Measurements from ENCODE around the gene NSMCE1.

DNA sequence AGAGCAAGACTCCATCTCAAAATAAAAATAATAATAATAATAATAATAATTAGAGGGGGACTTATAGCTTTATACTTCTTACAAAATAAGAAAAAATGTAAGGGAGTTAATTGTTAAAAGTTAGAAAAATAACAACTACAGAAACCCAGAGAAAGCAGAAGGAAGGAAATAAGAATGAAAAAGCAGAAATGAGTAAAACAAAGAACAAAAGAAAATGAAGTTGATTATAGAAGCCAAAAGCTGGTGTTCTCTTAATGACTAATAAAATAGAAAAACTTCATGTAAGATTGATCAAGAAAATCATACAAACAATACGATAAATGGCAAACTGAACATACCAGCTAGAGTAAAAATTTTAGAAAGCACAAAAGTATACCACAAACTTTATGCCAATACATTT lies 6.8 kb upstream of the NSMCE1 start:
- TF ChIP-seq TOX (CRISPR knock-in tag; IDR thresholded peaks at IDR 0.05; ENCODE audit: borderline replicate concordance): no peak
- TF ChIP-seq, protein P1, sequence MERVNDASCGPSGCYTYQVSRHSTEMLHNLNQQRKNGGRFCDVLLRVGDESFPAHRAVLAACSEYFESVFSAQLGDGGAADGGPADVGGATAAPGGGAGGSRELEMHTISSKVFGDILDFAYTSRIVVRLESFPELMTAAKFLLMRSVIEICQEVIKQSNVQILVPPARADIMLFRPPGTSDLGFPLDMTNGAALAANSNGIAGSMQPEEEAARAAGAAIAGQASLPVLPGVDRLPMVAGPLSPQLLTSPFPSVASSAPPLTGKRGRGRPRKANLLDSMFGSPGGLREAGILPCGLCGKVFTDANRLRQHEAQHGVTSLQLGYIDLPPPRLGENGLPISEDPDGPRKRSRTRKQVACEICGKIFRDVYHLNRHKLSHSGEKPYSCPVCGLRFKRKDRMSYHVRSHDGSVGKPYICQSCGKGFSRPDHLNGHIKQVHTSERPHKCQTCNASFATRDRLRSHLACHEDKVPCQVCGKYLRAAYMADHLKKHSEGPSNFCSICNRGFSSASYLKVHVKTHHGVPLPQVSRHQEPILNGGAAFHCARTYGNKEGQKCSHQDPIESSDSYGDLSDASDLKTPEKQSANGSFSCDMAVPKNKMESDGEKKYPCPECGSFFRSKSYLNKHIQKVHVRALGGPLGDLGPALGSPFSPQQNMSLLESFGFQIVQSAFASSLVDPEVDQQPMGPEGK (CRISPR knock-in tag; IDR thresholded peaks at IDR 0.05; ENCODE audit: borderline replicate concordance): no peak
- TF ChIP-seq, protein P2, sequence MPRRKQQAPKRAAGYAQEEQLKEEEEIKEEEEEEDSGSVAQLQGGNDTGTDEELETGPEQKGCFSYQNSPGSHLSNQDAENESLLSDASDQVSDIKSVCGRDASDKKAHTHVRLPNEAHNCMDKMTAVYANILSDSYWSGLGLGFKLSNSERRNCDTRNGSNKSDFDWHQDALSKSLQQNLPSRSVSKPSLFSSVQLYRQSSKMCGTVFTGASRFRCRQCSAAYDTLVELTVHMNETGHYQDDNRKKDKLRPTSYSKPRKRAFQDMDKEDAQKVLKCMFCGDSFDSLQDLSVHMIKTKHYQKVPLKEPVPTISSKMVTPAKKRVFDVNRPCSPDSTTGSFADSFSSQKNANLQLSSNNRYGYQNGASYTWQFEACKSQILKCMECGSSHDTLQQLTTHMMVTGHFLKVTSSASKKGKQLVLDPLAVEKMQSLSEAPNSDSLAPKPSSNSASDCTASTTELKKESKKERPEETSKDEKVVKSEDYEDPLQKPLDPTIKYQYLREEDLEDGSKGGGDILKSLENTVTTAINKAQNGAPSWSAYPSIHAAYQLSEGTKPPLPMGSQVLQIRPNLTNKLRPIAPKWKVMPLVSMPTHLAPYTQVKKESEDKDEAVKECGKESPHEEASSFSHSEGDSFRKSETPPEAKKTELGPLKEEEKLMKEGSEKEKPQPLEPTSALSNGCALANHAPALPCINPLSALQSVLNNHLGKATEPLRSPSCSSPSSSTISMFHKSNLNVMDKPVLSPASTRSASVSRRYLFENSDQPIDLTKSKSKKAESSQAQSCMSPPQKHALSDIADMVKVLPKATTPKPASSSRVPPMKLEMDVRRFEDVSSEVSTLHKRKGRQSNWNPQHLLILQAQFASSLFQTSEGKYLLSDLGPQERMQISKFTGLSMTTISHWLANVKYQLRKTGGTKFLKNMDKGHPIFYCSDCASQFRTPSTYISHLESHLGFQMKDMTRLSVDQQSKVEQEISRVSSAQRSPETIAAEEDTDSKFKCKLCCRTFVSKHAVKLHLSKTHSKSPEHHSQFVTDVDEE (CRISPR knock-in tag; IDR thresholded peaks at IDR 0.05): no peak
- TF ChIP-seq, protein P3, sequence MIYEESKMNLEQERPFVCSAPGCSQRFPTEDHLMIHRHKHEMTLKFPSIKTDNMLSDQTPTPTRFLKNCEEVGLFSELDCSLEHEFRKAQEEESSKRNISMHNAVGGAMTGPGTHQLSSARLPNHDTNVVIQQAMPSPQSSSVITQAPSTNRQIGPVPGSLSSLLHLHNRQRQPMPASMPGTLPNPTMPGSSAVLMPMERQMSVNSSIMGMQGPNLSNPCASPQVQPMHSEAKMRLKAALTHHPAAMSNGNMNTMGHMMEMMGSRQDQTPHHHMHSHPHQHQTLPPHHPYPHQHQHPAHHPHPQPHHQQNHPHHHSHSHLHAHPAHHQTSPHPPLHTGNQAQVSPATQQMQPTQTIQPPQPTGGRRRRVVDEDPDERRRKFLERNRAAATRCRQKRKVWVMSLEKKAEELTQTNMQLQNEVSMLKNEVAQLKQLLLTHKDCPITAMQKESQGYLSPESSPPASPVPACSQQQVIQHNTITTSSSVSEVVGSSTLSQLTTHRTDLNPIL (CRISPR knock-in tag; IDR thresholded peaks at IDR 0.05; ENCODE audit: low read depth): no peak
- no peak for TF ChIP-seq CSDC2 (CRISPR knock-in tag; IDR thresholded peaks at IDR 0.05)
- no peak for TF ChIP-seq ZFP3 (CRISPR knock-in tag; IDR thresholded peaks at IDR 0.05)
- no peak for TF ChIP-seq ARNTL (CRISPR knock-in tag; IDR thresholded peaks at IDR 0.05; ENCODE audit: borderline replicate concordance, low read depth)
- TF ChIP-seq ISL1 (CRISPR knock-in tag; IDR thresholded peaks at IDR 0.05): no peak

All from SK-N-SH treated with all-trans-retinoic acid at 6 μM for 48 hours (cell line).